Fibroblast of villous mesenchyme (primary cell): ENCODE measurements around the gene SLC39A1. TPM values are rescaled to one million over a fixed set of nuclear protein-coding genes. Genes with fewer than 3 reads are reported as not detected.
A peak's percentile ranks its signal among the peaks of the same experiment; 100 is the strongest.

Experiments used
- DNase-seq: peaks from one replicate; pipeline ENCODE4 v3.0.0-alpha.2; 2010; ENCODE audit warnings: low read depth
- H3K4me3 ChIP-seq: 2 replicates; pipeline ENCODE4 v1.5.1; 2011; ENCODE audit warnings: low read depth, mild to moderate bottlenecking, low read length
- CTCF ChIP-seq: IDR thresholded peaks from 2 replicates; pipeline ENCODE4 v1.5.1; 2012; ENCODE audit warnings: low read depth, mild to moderate bottlenecking, low read length; ENCODE audit not compliant: insufficient read depth
- total RNA-seq: library from RNA; depleted of rRNA; stranded (reverse); fragments of >200 nt; gene quantifications from 2 replicates; pipeline ENCODE4 v1.2.3, GENCODE V29; 2012

Gene SLC39A1
- total RNA-seq, 1 donor, result 153 TPM

- H3K4me3 ChIP-seq, result no peak overlapping the region
- TF ChIP-seq CTCF, result no peak
- DNase-seq, result no peak
Observed at GRCh38 chr1:153929981-153930948, 33.1 kb downstream of the SLC39A1 start.

GRCh38 chr1:153929426-153929825 is 33.9 kb downstream of the SLC39A1 start:
- TF ChIP-seq CTCF, result no peak
- H3K4me3 ChIP-seq, result no peak overlapping the region
- no peak for DNase-seq

DNA sequence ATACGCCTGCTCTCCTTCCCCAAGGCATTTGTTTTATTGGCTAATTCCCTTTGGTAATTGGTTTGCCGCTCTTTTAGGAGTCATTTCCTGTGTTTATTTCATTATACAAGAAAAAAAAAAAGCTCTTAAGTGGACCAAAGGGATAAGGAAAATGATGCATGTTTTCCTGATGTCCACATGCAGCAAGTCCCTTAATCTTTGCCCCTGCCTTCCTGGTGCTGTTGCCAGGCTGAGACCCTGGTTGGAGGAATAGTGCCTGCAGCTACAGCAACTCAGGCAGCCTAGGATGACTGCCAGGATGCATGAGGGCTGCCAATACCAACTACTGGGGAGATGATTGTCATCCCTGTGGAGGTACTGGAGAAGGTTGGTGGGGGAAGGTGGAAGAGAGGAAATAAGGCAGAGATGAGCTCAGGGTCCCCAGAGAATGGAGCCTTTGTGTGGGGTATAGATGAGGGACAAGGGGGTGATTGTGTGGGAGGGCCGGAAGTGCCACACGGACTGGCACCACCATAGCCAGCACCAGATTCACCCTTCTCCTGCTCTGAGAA is 34.5 kb downstream of the SLC39A1 start:
- H3K4me3 ChIP-seq, result no peak overlapping the region
- peak; percentile 39 for DNase-seq
- TF ChIP-seq CTCF, result no peak

DNA sequence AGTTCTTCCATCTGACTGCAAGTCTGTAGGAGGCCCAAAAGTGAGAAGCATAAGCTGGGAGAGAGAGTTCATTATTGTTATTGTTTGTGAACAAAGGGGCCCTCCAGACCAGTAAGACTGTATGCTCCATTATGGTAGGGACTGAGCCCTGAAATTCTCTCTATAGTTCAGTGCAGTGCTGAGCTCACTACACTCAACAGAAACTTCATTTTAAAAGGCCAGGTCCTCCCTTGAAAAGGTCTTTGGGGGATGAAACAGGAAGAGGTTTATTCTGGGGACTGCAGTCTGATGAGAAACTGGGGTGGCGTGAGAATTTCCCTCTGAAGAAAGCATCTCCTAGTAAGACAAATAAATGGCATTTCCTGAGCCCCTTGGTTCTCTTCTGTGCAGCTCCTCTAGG is 35.1 kb downstream of the SLC39A1 start:
- no peak for TF ChIP-seq CTCF
- no peak for DNase-seq
- H3K4me3 ChIP-seq, result no peak overlapping the region

GRCh38 chr1:153926405-153926804 is 36.9 kb downstream of the SLC39A1 start:
- H3K4me3 ChIP-seq, result no peak overlapping the region
- no peak for DNase-seq
- no peak for TF ChIP-seq CTCF

GRCh38 chr1:153922972-153923925 is 40.1 kb downstream of the SLC39A1 start, which contains the start of gene GATAD2B:
TSS of gene GATAD2B (minus strand) at chr1:153922972. CDS start at chr1:153828347, 94,625 bp downstream.
- DNase-seq, result peak; percentile 100
- TF ChIP-seq CTCF, result no peak
- H3K4me3 ChIP-seq, result peak within 1 kb of the TSS; percentile 88
